Type B pancreatic cell (in vitro differentiated cells): ENCODE measurements around the gene CUX1. TPM values are rescaled to one million over a fixed set of nuclear protein-coding genes. Genes with fewer than 3 reads are reported as not detected.

Source experiments
- DNase-seq: peaks from one replicate; pipeline ENCODE4 v3.0.0; 2021; ENCODE audit warnings: mixed read lengths; ENCODE audit not compliant: unreplicated experiment; ENCODE audit errors: extremely low spot score
- H3K27ac Mint-ChIP-seq: 2 replicates; pipeline ENCODE4 v1.8.0; 2021; ENCODE audit warnings: mild to moderate bottlenecking, mixed read lengths
- H3K27me3 Mint-ChIP-seq: 2 replicates; pipeline ENCODE4 v1.8.0; 2021; ENCODE audit warnings: mixed read lengths
- H3K36me3 Mint-ChIP-seq: 2 replicates; pipeline ENCODE4 v1.8.0; 2021; ENCODE audit warnings: mixed read lengths
- H3K4me1 Mint-ChIP-seq: one replicate; pipeline ENCODE4 v1.8.0; 2021; ENCODE audit warnings: mixed read lengths; ENCODE audit not compliant: unreplicated experiment
- H3K4me3 Mint-ChIP-seq: 2 replicates; pipeline ENCODE4 v1.8.0; 2021; ENCODE audit warnings: mild to moderate bottlenecking, mixed read lengths
- H3K9me3 Mint-ChIP-seq: 2 replicates; pipeline ENCODE4 v1.8.0; 2021; ENCODE audit warnings: mixed read lengths
- total RNA-seq: library from RNA; stranded (reverse); gene quantifications from 2 replicates; pipeline ENCODE4 v1.2.1, GENCODE V29; 2021; ENCODE audit warnings: low replicate concordance
- TF ChIP-seq, protein P1 (sequence below): fragments of 200-600 bp; sonication (generic); conservative IDR thresholded peaks from 2 replicates; pipeline ENCODE4 v1.5.0; 2021; ENCODE audit warnings: antibody characterized with exemption, mild to moderate bottlenecking

CUX1 gene
- total RNA-seq, 1 donor from 2014 or later = 76.4 TPM

DNA sequence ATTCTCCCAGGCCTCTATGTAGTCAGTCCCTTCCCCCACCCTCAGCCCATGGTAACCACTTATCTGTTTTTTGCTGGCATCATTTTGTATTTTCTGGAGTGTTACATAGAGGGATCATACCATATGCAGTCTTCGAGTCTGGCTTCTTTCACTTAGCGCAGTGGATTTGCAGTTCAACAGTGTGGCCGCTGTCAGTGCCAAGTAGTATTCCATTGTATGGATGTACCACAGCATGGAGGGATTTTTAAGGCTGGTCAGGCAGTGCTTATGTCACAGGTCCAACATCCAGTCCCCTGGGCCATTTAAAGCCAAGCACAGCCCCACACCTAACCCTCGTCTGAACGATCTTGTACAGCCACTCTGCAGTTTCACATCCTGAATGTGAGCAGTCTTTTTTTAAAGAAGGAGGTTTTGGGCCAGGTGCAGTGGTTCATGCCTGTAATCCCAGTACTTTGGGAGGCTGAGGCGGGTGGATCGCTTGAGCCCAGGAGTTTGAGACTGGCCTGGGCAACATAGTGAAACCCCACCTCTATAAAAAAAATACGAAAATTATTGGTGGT, 121.8 kb downstream of the CUX1 start:
- H3K4me1 Mint-ChIP-seq = peaks cover 39% of the 10 kb centered on the region
- no peak for DNase-seq

DNA sequence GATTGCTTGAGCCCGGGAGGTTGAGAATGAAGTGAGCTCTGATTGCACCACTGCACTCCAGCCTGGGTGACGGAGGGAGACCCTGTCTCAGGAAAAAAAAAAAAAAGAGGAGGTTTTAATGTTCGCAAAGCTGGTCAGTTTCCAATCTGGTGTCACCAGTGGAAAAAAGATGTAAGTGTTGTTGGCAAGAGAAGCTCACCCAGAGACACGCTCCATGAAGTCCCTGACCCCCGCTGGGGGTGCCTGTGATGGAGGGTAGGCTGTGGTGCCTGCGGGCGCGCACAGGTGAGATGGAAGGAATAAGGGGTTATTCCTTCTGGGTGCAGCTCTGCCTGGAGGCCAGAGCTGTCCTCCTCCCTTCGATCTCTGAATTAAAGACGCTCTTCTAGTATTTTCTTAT, 122.7 kb downstream of the CUX1 start:
- H3K27ac Mint-ChIP-seq = no peak overlapping the region
- H3K4me3 Mint-ChIP-seq = no peak overlapping the region
- DNase-seq = no peak
- no peaks in the 10 kb centered on the region for H3K9me3 Mint-ChIP-seq
- peaks cover 29% of the 10 kb centered on the region for H3K4me1 Mint-ChIP-seq
- peaks cover 6% of the 10 kb centered on the region for H3K27me3 Mint-ChIP-seq
- TF ChIP-seq, protein P1, sequence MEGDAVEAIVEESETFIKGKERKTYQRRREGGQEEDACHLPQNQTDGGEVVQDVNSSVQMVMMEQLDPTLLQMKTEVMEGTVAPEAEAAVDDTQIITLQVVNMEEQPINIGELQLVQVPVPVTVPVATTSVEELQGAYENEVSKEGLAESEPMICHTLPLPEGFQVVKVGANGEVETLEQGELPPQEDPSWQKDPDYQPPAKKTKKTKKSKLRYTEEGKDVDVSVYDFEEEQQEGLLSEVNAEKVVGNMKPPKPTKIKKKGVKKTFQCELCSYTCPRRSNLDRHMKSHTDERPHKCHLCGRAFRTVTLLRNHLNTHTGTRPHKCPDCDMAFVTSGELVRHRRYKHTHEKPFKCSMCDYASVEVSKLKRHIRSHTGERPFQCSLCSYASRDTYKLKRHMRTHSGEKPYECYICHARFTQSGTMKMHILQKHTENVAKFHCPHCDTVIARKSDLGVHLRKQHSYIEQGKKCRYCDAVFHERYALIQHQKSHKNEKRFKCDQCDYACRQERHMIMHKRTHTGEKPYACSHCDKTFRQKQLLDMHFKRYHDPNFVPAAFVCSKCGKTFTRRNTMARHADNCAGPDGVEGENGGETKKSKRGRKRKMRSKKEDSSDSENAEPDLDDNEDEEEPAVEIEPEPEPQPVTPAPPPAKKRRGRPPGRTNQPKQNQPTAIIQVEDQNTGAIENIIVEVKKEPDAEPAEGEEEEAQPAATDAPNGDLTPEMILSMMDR = no peak
- H3K36me3 Mint-ChIP-seq = peaks cover 7% of the 10 kb centered on the region

More for the DNA sequence above, 121.8 kb downstream of the CUX1 start:
- Mint-ChIP-seq H3K36me3 (peaks cover 7% of the 10 kb centered on the region), H3K27ac (no peak overlapping the region), H3K27me3 (peaks cover 15% of the 10 kb centered on the region), H3K4me3 (no peak overlapping the region), H3K9me3 (no peaks in the 10 kb centered on the region)
- TF ChIP-seq, protein P1 = no peak

DNA sequence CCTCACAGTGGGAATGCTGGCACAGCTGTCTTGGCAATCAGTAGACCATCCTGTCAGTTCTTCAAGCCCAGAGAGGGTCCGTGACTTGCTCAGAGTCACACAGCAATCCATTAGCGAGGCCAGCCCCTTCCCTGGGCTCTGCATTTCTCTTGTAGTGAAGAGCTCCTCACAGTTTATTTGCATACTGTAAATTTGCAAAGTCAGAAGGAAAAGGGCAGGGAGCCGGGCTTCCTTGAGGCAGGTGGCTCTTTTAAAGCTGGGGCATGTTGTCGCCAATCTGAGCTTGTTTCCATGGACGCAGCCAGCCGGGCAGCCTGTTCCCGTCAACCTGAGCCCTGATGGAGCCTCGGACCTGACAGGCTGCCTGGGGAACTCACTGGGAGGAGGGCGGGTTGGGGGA, 123.4 kb downstream of the CUX1 start:
- H3K4me1 Mint-ChIP-seq = peaks cover 29% of the 10 kb centered on the region
- DNase-seq = no peak
- TF ChIP-seq, protein P1 = no peak
- peaks cover 2% of the 10 kb centered on the region for H3K27me3 Mint-ChIP-seq
- no peaks in the 10 kb centered on the region for H3K9me3 Mint-ChIP-seq
- H3K36me3 Mint-ChIP-seq = peaks cover 8% of the 10 kb centered on the region
- no peak overlapping the region for H3K4me3 Mint-ChIP-seq
- H3K27ac Mint-ChIP-seq = peak overlapping the region; percentile 64

DNA sequence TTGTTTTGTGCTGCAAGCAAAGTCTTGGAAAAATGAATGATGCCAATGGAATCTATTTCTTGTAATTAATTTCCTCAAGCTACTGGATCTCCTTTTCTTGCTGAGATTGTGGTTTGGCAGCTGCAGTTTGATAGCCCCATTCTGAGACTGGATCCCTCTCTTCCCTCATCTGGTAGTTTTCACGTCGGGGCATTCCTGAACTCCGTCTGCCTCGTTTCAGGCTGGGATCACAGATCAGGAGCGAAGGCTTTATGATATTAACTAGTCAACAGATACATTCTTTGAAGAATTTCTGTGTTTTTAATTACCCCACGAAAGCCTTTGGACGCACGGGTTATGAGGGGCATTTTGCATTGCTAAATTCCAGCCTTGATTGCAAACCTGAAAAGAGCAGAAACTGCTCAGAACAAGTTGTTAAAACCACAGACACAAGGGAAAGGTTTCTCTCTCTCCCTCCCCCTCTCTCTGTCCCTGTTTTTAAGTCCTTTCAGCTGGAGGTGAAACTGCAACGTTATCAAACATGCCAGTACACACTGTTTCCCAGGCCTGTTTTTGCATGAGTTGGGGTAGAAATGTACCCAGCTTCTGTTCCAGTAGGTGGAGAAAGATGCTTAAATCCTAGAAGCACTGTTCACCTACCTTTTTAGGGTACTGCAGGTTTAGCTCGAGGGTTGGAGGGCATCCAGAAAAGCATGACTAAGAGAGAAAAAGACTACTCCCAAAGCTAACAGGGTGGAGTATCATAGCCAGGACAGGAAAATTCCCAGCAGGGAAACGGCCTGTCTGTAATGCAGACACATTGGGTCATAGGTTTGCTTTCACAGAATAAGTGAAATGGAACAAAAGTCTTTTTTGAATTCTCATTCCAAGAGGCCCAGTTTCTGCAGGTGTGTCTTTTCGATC, 124.3 kb downstream of the CUX1 start:
- Mint-ChIP-seq H3K4me3 (no peak overlapping the region), H3K36me3 (peaks cover 9% of the 10 kb centered on the region), H3K27me3 (no peaks in the 10 kb centered on the region), H3K9me3 (no peaks in the 10 kb centered on the region), H3K27ac (peak overlapping the region; percentile 9), H3K4me1 (peaks cover 26% of the 10 kb centered on the region)
- DNase-seq = no peak
- TF ChIP-seq, protein P1 = no peak

DNA sequence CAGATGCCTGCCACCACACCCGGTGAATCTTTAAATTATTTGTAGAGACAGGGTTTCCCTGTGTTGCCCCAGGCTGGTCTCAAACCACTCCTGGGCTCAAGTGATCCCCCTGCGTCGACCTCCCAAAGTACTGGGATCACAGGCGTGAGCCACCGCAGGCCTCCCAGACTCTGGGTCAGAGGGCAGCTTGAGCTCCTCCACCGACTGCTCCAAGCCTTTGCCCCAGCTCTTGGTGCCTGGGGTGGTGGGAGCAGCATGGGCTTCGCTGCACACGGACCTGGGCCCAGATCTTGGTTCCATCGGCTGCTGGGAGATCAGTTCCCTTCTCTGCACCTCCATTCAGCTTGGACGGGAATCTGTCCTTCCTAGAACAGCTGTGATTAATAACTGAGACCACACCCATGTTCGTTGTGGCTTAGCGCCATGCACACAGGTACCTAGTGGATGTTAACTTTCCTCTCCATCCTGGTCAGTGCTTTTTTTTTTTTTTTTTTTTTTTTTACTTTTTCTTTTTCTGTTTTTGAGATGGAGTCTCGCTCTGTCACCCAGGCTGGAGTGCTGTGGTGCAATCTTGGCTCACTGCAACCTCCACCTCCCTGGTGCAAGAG, 125.3 kb downstream of the CUX1 start:
- no peaks in the 10 kb centered on the region for H3K27me3 Mint-ChIP-seq
- no peak overlapping the region for H3K27ac Mint-ChIP-seq
- no peak for DNase-seq
- H3K9me3 Mint-ChIP-seq = no peaks in the 10 kb centered on the region
- peaks cover 22% of the 10 kb centered on the region for H3K4me1 Mint-ChIP-seq
- TF ChIP-seq, protein P1 = no peak
- H3K36me3 Mint-ChIP-seq = peaks cover 9% of the 10 kb centered on the region
- no peak overlapping the region for H3K4me3 Mint-ChIP-seq
